ENCODE measurements around the gene GCN1.

DNA sequence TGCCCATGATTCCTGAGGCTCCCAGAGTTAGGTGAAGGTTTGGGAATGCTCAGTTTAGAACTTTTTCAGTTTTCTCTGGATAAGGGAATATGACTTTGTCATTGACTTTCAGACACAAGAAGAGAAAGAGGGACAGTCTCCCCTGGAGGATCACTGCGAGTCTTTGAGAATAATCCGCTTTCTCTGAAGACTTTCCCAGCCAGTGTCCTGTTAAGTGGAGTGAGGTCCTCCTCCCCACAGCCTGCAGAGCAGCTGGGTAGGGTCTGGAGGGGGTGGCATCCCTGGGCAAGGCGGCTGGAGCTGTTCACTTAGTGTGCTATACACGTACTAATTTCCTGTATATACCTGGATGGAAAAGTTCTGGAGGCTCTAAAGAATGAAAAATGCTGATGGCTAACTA lies 69.5 kb downstream of the GCN1 start:
- TF ChIP-seq, protein P1, sequence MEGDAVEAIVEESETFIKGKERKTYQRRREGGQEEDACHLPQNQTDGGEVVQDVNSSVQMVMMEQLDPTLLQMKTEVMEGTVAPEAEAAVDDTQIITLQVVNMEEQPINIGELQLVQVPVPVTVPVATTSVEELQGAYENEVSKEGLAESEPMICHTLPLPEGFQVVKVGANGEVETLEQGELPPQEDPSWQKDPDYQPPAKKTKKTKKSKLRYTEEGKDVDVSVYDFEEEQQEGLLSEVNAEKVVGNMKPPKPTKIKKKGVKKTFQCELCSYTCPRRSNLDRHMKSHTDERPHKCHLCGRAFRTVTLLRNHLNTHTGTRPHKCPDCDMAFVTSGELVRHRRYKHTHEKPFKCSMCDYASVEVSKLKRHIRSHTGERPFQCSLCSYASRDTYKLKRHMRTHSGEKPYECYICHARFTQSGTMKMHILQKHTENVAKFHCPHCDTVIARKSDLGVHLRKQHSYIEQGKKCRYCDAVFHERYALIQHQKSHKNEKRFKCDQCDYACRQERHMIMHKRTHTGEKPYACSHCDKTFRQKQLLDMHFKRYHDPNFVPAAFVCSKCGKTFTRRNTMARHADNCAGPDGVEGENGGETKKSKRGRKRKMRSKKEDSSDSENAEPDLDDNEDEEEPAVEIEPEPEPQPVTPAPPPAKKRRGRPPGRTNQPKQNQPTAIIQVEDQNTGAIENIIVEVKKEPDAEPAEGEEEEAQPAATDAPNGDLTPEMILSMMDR (conservative IDR thresholded peaks at IDR 0.05 in 1 of 2, IDR thresholded peaks at IDR 0.05 in 1 of 2; ENCODE audit: low read depth in 1 of 2, low read length in 2 of 2) = no peak
- no peak for TF ChIP-seq EZH2 (IDR thresholded peaks at IDR 0.05; ENCODE audit: low read length, missing control alignments)
